Right renal cortex interstitium (tissue), 3 donors: ENCODE data around the gene C1QBP. TPM values are rescaled to one million over a fixed set of nuclear protein-coding genes. Genes with fewer than 3 reads are reported as not detected.

Experiments
- polyA plus RNA-seq, 3 donors: library from polyadenylated mRNA; unstranded; fragments of 120-200 nt; gene quantifications; one replicate each; pipeline ENCODE4 v1.2.1, GENCODE V29; 2013; ENCODE audit not compliant: insufficient read length in 3 of 3

The C1QBP gene
- polyA plus RNA-seq, 3 donors = 174 to 189 (median 187) TPM

Other genes starting within 250 kb of the C1QBP start
- 10 to 100 TPM; 19.0 to 20.4 (median 20.2) TPM for gene ZNF594, start 247.3 kb downstream of the C1QBP start, polyA plus RNA-seq
- 1 to 10 TPM in 2 of 3 donors, under 1 TPM in 1; 0.83 to 1.1 (median 1.0) TPM for gene SCIMP, start 204.3 kb downstream of the C1QBP start, polyA plus RNA-seq
- gene RABEP1, start 156.9 kb downstream of the C1QBP start, polyA plus RNA-seq = 10 to 100 TPM; 57.4 to 65.8 (median 64.6) TPM
- 10 to 100 TPM; 74.0 to 88.2 (median 82.7) TPM for gene NUP88, start 19.5 kb downstream of the C1QBP start, polyA plus RNA-seq
- gene RPAIN, start 19.0 kb downstream of the C1QBP start, polyA plus RNA-seq = 10 to 100 TPM; 56.9 to 64.7 (median 58.1) TPM
- 10 to 100 TPM; 17.4 to 19.5 (median 17.6) TPM for gene DHX33, start 29.8 kb upstream of the C1QBP start, polyA plus RNA-seq
- 10 to 100 TPM; 85.0 to 87.1 (median 86.5) TPM for gene DERL2, start 47.0 kb upstream of the C1QBP start, polyA plus RNA-seq
- 10 to 100 TPM; 34.2 to 43.2 (median 35.0) TPM for gene MIS12, start 47.4 kb upstream of the C1QBP start, polyA plus RNA-seq
- 10 to 100 TPM; 41.4 to 43.0 (median 42.5) TPM for gene NLRP1, start 145.4 kb upstream of the C1QBP start, polyA plus RNA-seq